HCT116 (cell line): Measurements from ENCODE around the gene HTN3. TPM values are rescaled to one million over a fixed set of nuclear protein-coding genes. Genes with fewer than 3 reads are reported as not detected.
"Not testable (repeated sequence)": the region's sequence is repeated elsewhere in the genome, so short reads cannot be mapped to it uniquely, and the experiment has no call there.

Experiments
- ATAC-seq: fragments of 200-7000 bp; cut with Tn5 transposase; 2 replicates; pipeline ENCODE4 v1.9.1; 2020; ENCODE audit warnings: mild to moderate bottlenecking, moderate library complexity
- BruUV-seq: library from RNA; stranded (reverse); fragments of 400-500 nt; replicated peaks from 2 replicates; lab custom pipeline; 2021; lab: Mats Ljungman, UMichigan
- CTCF ChIA-PET: fragments of 300-600 bp; sonication (Branson Sonifier 250); formaldehyde crosslinking; loops from one replicate; lab custom pipeline; 2021; ENCODE audit warnings: antibody characterized with exemption; lab: Charles Lee
- POLR2A ChIA-PET: fragments of 300-600, 350-600 bp; sonication (Branson Sonifier 250); formaldehyde crosslinking; loops from one replicate; lab custom pipeline; 2021; ENCODE audit warnings: antibody characterized with exemption; lab: Charles Lee
- RAD21 ChIA-PET, 2 experiments: fragments of 300-600 bp; sonication (Branson Sonifier 250); formaldehyde crosslinking; loops; one replicate each; lab custom pipeline; 2023; ENCODE audit warnings: low total read pairs in 2 of 2; ENCODE audit not compliant: uncharacterized antibody in 2 of 2, unreplicated experiment in 2 of 2, low non-redundant PET in 1 of 2; lab: Charles Lee
- DNase-seq: peaks from one replicate; pipeline ENCODE4 v3.0.0-alpha.2; 2010; ENCODE audit warnings: low read depth, low spot score
- H2AFZ ChIP-seq: fragments of 200-600 bp; shearing (Covaris generic), sonication (generic); 2 replicates; pipeline ENCODE4 v1.6.1; 2017; ENCODE audit warnings: low read depth, mixed run types, mixed read lengths, antibody characterized with exemption, low read length; ENCODE audit not compliant: poor library complexity, severe bottlenecking
- H3K27ac ChIP-seq: 2 replicates; pipeline ENCODE4 v1.5.1; 2012; ENCODE audit warnings: low read depth, low read length
- H3K27me3 ChIP-seq: fragments of 200-600 bp; sonication (generic); 2 replicates; pipeline ENCODE4 v1.6.1; 2016; ENCODE audit warnings: mixed run types, low read length, mixed read lengths; ENCODE audit not compliant: insufficient read depth
- H3K36me3 ChIP-seq, 2 experiments: fragments of 200-500 bp in 1 of 2; fragments of 200-600 bp in 1 of 2; sonication (Bioruptor generic) in 1 of 2; sonication (generic) in 1 of 2; 2 replicates each; pipeline versions ENCODE4 v1.5.1 to v1.6.1; 2014 to 2016; ENCODE audit warnings: low read length in 2 of 2, inconsistent platforms in 1 of 2, mixed read lengths in 1 of 2, mixed run types in 1 of 2; ENCODE audit not compliant: insufficient read depth in 2 of 2, control insufficient read depth in 1 of 2
- H3K4me1 ChIP-seq, 2 experiments: fragments of 200-600 bp in 1 of 2; sonication (generic) in 1 of 2; 2 replicates each; pipeline versions ENCODE4 v1.5.1 to v1.6.1; 2012 to 2017; ENCODE audit warnings: low read length in 2 of 2, inconsistent platforms in 1 of 2, mild to moderate bottlenecking in 1 of 2, mixed read lengths in 1 of 2, mixed run types in 1 of 2, moderate library complexity in 1 of 2; ENCODE audit not compliant: insufficient read depth in 2 of 2, control insufficient read depth in 1 of 2
- H3K4me2 ChIP-seq: fragments of 200-600 bp; sonication (generic); 2 replicates; pipeline ENCODE4 v1.6.1; 2017; ENCODE audit warnings: mixed run types, low read length, mixed read lengths
- H3K4me3 ChIP-seq, 2 experiments: fragments of 200-600 bp in 1 of 2; sonication (generic) in 1 of 2; replicated peaks in 1 of 2; 2 replicates each; pipeline ENCODE4 v1.5.1; 2011 to 2016; ENCODE audit warnings: low read length in 2 of 2, control low read depth in 1 of 2, low read depth in 1 of 2, mild to moderate bottlenecking in 1 of 2, mixed read lengths in 1 of 2, mixed run types in 1 of 2
- H3K79me2 ChIP-seq: fragments of 200-600 bp; sonication (generic); 2 replicates; pipeline ENCODE4 v1.6.1; 2017; ENCODE audit warnings: mild to moderate bottlenecking, mixed run types, low read length, moderate library complexity, mixed read lengths; ENCODE audit not compliant: insufficient read depth
- H3K9ac ChIP-seq: fragments of 200-600 bp; sonication (generic); 2 replicates; pipeline ENCODE4 v1.6.1; 2016; ENCODE audit warnings: low read length, mixed read lengths
- H3K9me2 ChIP-seq: fragments of 200-600 bp; sonication (generic), shearing (Covaris generic); 2 replicates; pipeline ENCODE4 v1.6.1; 2017; ENCODE audit warnings: mixed run types, mild to moderate bottlenecking, moderate library complexity; ENCODE audit not compliant: insufficient read depth
- H3K9me3 ChIP-seq, 2 experiments: fragments of 200-500 bp in 1 of 2; fragments of 200-600 bp in 1 of 2; sonication (Bioruptor generic) in 1 of 2; sonication (generic) in 1 of 2; 2 replicates each; pipeline ENCODE4 v1.6.1; 2014 to 2017; ENCODE audit warnings: low read length in 2 of 2, mixed read lengths in 2 of 2, inconsistent platforms in 1 of 2, low read depth in 1 of 2, mild to moderate bottlenecking in 1 of 2, mixed run types in 1 of 2, moderate library complexity in 1 of 2; ENCODE audit not compliant: control insufficient read depth in 1 of 2, insufficient read depth in 1 of 2
- H4K20me1 ChIP-seq: fragments of 200-600 bp; sonication (generic), shearing (Covaris generic); 2 replicates; pipeline ENCODE4 v1.6.1; 2017; ENCODE audit warnings: mixed run types, mild to moderate bottlenecking, moderate library complexity; ENCODE audit not compliant: insufficient read depth
- EGR1 ChIP-seq: IDR thresholded peaks from 2 replicates; pipeline ENCODE4 v1.6.1; 2012; ENCODE audit warnings: low read depth
- ELF1 ChIP-seq: IDR thresholded peaks from 2 replicates; pipeline ENCODE4 v1.6.1; 2012; ENCODE audit warnings: low read depth, borderline replicate concordance
- JUND ChIP-seq: IDR thresholded peaks from 2 replicates; pipeline ENCODE4 v1.6.1; 2012
- MAX ChIP-seq: IDR thresholded peaks from 2 replicates; pipeline ENCODE4 v1.6.1; 2012
- POLR2A ChIP-seq: IDR thresholded peaks from 2 replicates; pipeline ENCODE4 v1.7.0; 2011; ENCODE audit warnings: borderline replicate concordance; ENCODE audit not compliant: insufficient read depth, insufficient read length; ENCODE audit errors: extremely low read depth
- SIN3A ChIP-seq: IDR thresholded peaks from 2 replicates; pipeline ENCODE4 v1.6.1; 2012; ENCODE audit warnings: low read depth
- SRF ChIP-seq: IDR thresholded peaks from 2 replicates; pipeline ENCODE4 v1.6.1; 2012; ENCODE audit warnings: low read depth
- TCF7L2 ChIP-seq: IDR thresholded peaks from 2 replicates; pipeline ENCODE4 v1.7.0; 2011; ENCODE audit warnings: borderline replicate concordance, inconsistent platforms; ENCODE audit not compliant: insufficient read depth, insufficient read length; ENCODE audit errors: extremely low read depth
- YY1 ChIP-seq: IDR thresholded peaks from 2 replicates; pipeline ENCODE4 v1.6.1; 2011; ENCODE audit warnings: low read length, low read depth, moderate library complexity, mild to moderate bottlenecking; ENCODE audit not compliant: insufficient replicate concordance; ENCODE audit errors: extremely low read depth
- ZNF274 ChIP-seq: fragments of 200-500 bp; sonication (Bioruptor generic); IDR thresholded peaks from 2 replicates; pipeline ENCODE4 v1.6.1; 2014; ENCODE audit warnings: mild to moderate bottlenecking, low read depth, low read length, inconsistent platforms
- intact Hi-C: fragments of 100-400 bp; cut with micrococcal nuclease; formaldehyde crosslinking; loops from 2 replicates; pipeline ENCODE4 v1.10.0; 2022
- total RNA-seq: library from RNA; stranded (reverse); gene quantifications from one replicate; pipeline ENCODE4 v1.2.1, GENCODE V29; 2021; ENCODE audit not compliant: unreplicated experiment
- TF ChIP-seq, protein P1 (sequence below): IDR thresholded peaks from 2 replicates; pipeline ENCODE4 v1.6.1; 2012
- TF ChIP-seq, protein P2 (sequence below): IDR thresholded peaks from 2 replicates; pipeline ENCODE4 v1.6.1; 2012; ENCODE audit warnings: low read depth
- TF ChIP-seq, protein P3 (sequence below): IDR thresholded peaks from 2 replicates; pipeline ENCODE4 v1.6.1; 2011; ENCODE audit warnings: mild to moderate bottlenecking, low read length, moderate library complexity; ENCODE audit not compliant: insufficient replicate concordance; ENCODE audit errors: extremely low read depth
- TF ChIP-seq, protein P4 (sequence below), 3 experiments: fragments of 200-600 bp in 1 of 3; sonication (generic) in 1 of 3; IDR thresholded peaks in 2 of 3; conservative IDR thresholded peaks in 1 of 3; 2 replicates each; pipeline ENCODE4 v1.5.1; 2012 to 2017; ENCODE audit warnings: low read depth in 2 of 3, low read length in 2 of 3, antibody characterized with exemption in 1 of 3, borderline replicate concordance in 1 of 3, control low read depth in 1 of 3, mild to moderate bottlenecking in 1 of 3, mixed read lengths in 1 of 3, mixed run types in 1 of 3, moderate library complexity in 1 of 3; ENCODE audit not compliant: insufficient read depth in 1 of 3

HTN3 gene
- total RNA-seq, 1 experiment from 2014 or later = not detected

- TF ChIP-seq, protein P1, sequence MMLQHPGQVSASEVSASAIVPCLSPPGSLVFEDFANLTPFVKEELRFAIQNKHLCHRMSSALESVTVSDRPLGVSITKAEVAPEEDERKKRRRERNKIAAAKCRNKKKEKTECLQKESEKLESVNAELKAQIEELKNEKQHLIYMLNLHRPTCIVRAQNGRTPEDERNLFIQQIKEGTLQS = no peak
- TF ChIP-seq POLR2A = no peak
- TF ChIP-seq TCF7L2 = no peak
- TF ChIP-seq MAX = no peak
- no peak for TF ChIP-seq SIN3A
- TF ChIP-seq JUND = no peak
- no peak for TF ChIP-seq SRF
- TF ChIP-seq EGR1 = no peak
- TF ChIP-seq ELF1 = no peak
- TF ChIP-seq, protein P2, sequence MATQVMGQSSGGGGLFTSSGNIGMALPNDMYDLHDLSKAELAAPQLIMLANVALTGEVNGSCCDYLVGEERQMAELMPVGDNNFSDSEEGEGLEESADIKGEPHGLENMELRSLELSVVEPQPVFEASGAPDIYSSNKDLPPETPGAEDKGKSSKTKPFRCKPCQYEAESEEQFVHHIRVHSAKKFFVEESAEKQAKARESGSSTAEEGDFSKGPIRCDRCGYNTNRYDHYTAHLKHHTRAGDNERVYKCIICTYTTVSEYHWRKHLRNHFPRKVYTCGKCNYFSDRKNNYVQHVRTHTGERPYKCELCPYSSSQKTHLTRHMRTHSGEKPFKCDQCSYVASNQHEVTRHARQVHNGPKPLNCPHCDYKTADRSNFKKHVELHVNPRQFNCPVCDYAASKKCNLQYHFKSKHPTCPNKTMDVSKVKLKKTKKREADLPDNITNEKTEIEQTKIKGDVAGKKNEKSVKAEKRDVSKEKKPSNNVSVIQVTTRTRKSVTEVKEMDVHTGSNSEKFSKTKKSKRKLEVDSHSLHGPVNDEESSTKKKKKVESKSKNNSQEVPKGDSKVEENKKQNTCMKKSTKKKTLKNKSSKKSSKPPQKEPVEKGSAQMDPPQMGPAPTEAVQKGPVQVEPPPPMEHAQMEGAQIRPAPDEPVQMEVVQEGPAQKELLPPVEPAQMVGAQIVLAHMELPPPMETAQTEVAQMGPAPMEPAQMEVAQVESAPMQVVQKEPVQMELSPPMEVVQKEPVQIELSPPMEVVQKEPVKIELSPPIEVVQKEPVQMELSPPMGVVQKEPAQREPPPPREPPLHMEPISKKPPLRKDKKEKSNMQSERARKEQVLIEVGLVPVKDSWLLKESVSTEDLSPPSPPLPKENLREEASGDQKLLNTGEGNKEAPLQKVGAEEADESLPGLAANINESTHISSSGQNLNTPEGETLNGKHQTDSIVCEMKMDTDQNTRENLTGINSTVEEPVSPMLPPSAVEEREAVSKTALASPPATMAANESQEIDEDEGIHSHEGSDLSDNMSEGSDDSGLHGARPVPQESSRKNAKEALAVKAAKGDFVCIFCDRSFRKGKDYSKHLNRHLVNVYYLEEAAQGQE = no peak
- TF ChIP-seq ZNF274 = no peak
- TF ChIP-seq, protein P3, sequence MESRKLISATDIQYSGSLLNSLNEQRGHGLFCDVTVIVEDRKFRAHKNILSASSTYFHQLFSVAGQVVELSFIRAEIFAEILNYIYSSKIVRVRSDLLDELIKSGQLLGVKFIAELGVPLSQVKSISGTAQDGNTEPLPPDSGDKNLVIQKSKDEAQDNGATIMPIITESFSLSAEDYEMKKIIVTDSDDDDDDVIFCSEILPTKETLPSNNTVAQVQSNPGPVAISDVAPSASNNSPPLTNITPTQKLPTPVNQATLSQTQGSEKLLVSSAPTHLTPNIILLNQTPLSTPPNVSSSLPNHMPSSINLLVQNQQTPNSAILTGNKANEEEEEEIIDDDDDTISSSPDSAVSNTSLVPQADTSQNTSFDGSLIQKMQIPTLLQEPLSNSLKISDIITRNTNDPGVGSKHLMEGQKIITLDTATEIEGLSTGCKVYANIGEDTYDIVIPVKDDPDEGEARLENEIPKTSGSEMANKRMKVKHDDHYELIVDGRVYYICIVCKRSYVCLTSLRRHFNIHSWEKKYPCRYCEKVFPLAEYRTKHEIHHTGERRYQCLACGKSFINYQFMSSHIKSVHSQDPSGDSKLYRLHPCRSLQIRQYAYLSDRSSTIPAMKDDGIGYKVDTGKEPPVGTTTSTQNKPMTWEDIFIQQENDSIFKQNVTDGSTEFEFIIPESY = no peak
- TF ChIP-seq, protein P4, sequence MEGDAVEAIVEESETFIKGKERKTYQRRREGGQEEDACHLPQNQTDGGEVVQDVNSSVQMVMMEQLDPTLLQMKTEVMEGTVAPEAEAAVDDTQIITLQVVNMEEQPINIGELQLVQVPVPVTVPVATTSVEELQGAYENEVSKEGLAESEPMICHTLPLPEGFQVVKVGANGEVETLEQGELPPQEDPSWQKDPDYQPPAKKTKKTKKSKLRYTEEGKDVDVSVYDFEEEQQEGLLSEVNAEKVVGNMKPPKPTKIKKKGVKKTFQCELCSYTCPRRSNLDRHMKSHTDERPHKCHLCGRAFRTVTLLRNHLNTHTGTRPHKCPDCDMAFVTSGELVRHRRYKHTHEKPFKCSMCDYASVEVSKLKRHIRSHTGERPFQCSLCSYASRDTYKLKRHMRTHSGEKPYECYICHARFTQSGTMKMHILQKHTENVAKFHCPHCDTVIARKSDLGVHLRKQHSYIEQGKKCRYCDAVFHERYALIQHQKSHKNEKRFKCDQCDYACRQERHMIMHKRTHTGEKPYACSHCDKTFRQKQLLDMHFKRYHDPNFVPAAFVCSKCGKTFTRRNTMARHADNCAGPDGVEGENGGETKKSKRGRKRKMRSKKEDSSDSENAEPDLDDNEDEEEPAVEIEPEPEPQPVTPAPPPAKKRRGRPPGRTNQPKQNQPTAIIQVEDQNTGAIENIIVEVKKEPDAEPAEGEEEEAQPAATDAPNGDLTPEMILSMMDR (IDR thresholded peaks at IDR 0.05 in 2 of 3, conservative IDR thresholded peaks at IDR 0.05 in 1 of 3; ENCODE audit: borderline replicate concordance in 1 of 3, insufficient read depth in 1 of 3, low read depth in 2 of 3, low read length in 2 of 3) = no peak
- no peak for TF ChIP-seq YY1
- Histone ChIP-seq H3K4me1 (no peaks in the 10 kb centered on the region), H3K27me3 (no peaks in the 10 kb centered on the region), H4K20me1 (no peaks in the 10 kb centered on the region), H2AFZ (no peak overlapping the region), H3K36me3 (no peaks in the 10 kb centered on the region), H3K79me2 (no peaks in the 10 kb centered on the region), H3K27ac (no peak overlapping the region), H3K4me2 (no peak overlapping the region), H3K9me2 (no peaks in the 10 kb centered on the region), H3K9me3 (no peaks in the 10 kb centered on the region), H3K4me3 (no peak overlapping the region), H3K9ac (no peak overlapping the region)
- ATAC-seq (no peak), DNase-seq (no peak)
- ChIA-PET POLR2A (no interaction called here), CTCF (no interaction called here), RAD21 (no interaction called here)
- no TSS peak for BruUV-seq
- intact Hi-C loops = no loop called here
Observed at GRCh38 chr4:70027011-70027410, 1.2 kb upstream of the HTN3 start.

- H3K9me2 ChIP-seq = not testable (repeated sequence)
Observed at GRCh38 chr4:70037559-70037958, 9.3 kb downstream of the HTN3 start.

More at GRCh38 chr4:70037559-70037958, 9.3 kb downstream of the HTN3 start:
- H4K20me1 ChIP-seq, H3K27me3 ChIP-seq, H3K4me3 ChIP-seq, DNase-seq, H3K4me1 ChIP-seq, ATAC-seq, RAD21 ChIA-PET, H3K27ac ChIP-seq, H2AFZ ChIP-seq, BruUV-seq, H3K9ac ChIP-seq, H3K4me2 ChIP-seq, intact Hi-C loops, H3K9me3 ChIP-seq, POLR2A ChIA-PET, H3K36me3 ChIP-seq, CTCF ChIA-PET, H3K79me2 ChIP-seq: not testable (repeated sequence)
